GM12864 (cell line): Measurements from ENCODE around the gene DNAJC4.

ENCODE experiments used
- DNase-seq: peaks from one replicate; pipeline ENCODE4 v3.0.0-alpha.2; 2011; ENCODE audit warnings: low read depth
- H3K4me3 ChIP-seq: 2 replicates; pipeline ENCODE4 v1.5.1; 2011; ENCODE audit warnings: mild to moderate bottlenecking, low read depth, low read length, control low read depth
- TF ChIP-seq, protein P1 (sequence below): IDR thresholded peaks from 2 replicates; pipeline ENCODE4 v1.5.1; 2011; ENCODE audit warnings: low read depth, mild to moderate bottlenecking, moderate library complexity, low read length, control low read depth, inconsistent platforms; ENCODE audit errors: missing control alignments

DNAJC4 gene

DNA sequence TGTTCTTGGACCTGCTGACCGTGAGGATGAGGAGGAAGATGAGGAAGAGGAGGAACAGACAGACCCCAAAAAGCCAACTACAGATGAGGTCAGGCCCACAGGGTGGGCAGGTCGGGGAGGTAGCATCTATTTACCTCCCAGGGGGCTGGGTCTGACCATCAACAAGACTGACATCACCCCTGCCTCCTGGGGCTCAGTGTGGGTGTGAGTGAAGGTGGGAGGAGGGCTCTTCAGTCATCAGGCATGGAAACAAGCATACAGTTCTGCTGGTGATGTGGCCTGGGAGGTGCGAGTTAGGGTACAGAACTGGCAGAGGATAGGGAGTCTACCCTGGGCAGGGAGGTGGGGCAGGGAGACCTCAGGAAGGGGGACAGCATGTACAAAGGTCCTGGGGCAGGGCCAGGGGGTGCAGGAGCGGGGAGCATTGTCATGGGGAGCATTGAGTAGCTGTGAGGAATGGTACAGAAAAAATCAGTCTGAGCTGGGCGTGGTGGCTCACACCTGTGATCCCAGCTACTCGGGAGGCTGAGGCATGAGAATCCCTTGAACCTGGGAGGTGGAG, 29.9 kb downstream of the DNAJC4 start:
- TF ChIP-seq, protein P1, sequence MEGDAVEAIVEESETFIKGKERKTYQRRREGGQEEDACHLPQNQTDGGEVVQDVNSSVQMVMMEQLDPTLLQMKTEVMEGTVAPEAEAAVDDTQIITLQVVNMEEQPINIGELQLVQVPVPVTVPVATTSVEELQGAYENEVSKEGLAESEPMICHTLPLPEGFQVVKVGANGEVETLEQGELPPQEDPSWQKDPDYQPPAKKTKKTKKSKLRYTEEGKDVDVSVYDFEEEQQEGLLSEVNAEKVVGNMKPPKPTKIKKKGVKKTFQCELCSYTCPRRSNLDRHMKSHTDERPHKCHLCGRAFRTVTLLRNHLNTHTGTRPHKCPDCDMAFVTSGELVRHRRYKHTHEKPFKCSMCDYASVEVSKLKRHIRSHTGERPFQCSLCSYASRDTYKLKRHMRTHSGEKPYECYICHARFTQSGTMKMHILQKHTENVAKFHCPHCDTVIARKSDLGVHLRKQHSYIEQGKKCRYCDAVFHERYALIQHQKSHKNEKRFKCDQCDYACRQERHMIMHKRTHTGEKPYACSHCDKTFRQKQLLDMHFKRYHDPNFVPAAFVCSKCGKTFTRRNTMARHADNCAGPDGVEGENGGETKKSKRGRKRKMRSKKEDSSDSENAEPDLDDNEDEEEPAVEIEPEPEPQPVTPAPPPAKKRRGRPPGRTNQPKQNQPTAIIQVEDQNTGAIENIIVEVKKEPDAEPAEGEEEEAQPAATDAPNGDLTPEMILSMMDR: no peak
- H3K4me3 ChIP-seq: no peak overlapping the region
- no peak for DNase-seq

DNA sequence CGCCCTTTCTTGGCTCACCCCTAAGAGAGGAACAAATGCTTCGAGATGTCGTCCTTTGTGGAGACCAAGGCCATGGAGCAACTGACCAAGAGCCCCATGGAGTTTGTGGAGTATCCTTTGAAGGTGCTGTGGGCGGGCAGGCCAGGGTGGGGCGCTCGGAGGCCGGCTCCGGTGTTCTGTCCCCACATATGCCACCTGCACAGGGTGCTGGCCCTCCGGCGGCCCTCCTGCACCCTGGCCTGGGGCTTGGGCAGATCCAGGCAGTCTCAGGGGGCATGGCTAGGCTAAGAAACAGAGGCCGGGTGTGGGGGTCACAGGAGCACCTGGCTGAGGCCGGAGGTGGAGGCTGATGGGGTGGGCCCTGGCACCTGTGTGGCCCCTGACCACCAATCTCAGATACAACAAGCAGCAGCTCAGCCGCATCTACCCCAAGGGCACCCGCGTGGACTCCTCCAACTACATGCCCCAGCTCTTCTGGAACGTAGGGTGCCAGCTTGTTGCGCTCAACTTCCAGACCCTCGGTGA, 31.3 kb downstream of the DNAJC4 start:
- H3K4me3 ChIP-seq: no peak overlapping the region
- TF ChIP-seq, protein P1: no peak
- DNase-seq: no peak

DNA sequence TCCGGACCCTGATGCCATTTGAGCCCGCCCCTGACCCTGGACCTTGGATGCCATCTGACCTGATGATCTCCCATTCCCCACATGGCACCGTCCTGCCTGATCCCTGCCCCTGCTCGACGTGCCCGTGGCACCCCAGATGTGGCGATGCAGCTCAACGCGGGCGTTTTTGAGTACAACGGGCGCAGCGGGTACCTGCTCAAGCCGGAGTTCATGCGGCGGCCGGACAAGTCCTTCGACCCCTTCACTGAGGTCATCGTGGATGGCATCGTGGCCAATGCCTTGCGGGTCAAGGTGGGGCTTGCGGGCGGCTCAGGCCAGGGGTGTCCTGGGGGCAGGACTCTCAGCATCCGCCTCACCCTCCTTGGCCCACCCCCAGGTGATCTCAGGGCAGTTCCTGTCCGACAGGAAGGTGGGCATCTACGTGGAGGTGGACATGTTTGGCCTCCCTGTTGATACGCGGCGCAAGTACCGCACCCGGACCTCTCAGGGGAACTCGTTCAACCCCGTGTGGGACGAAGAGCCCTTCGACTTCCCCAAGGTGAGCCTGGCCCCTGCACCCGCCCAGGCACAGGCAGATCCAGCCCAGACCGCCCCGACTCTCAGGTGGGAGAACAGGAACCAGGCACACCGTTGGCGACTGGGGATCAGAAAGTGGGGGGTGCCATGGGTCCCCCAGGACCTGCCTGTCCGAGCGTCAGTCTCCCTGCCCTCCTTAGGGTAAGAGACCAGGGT, 32.1 kb downstream of the DNAJC4 start:
- H3K4me3 ChIP-seq: no peak overlapping the region
- TF ChIP-seq, protein P1: no peak
- no peak for DNase-seq

DNA sequence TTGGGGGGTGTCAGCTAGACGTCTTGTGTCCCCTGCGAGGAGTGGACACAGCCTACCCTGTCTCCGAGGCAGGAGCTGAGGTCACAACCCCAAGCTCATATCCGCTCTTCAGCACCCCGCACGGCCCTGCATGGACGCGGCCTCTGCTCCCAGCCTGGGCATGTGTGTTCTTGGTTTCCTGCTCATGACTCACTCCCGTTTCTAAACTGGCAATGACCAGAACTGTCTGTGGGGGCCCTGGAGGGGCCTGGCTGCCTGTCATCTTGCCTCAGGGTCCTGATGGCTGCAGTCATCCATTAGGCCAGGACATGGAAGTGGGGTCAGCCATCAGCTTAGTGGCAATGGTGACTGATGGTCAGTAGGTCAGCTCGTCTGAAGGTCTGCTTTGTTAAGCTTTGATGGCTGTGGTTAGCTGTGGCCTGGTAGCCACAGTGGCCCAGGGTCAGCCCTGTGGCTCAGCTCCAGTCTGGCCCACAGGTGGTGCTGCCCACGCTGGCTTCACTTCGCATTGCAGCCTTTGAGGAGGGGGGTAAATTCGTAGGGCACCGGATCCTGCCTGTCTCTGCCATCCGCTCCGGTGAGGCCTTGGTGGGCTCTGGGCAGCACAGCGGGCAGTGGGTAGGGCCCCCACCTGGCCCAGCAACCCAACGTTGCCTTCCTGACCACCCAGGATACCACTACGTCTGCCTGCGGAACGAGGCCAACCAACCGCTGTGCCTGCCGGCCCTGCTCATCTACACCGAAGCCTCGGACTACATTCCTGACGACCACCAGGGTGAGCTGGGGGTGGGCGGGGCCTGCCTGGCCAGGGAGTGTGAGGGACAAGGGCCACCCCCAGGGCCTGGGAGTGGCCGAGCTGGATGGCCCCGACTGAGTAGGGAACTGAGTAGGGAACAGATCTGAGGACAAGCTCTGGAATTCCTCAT, 32.9 kb downstream of the DNAJC4 start:
- no peak overlapping the region for H3K4me3 ChIP-seq
- no peak for DNase-seq
- TF ChIP-seq, protein P1: no peak

DNA sequence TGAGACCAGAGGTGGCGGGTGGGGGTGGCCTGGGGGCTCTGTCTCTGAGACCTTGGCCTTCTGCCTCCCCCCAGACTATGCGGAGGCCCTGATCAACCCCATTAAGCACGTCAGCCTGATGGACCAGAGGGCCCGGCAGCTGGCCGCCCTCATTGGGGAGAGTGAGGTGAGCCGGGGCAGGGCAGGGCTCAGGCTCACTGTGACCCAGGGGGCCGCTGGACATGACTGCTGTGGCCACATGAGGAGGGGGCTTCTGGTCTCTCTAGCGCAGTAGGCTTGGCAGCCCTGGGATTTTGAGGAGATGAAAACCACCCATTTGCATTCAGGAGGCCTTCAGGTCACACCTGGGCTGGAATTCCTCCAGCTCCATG, 33.6 kb downstream of the DNAJC4 start:
- TF ChIP-seq, protein P1: no peak
- no peak overlapping the region for H3K4me3 ChIP-seq
- no peak for DNase-seq

DNA sequence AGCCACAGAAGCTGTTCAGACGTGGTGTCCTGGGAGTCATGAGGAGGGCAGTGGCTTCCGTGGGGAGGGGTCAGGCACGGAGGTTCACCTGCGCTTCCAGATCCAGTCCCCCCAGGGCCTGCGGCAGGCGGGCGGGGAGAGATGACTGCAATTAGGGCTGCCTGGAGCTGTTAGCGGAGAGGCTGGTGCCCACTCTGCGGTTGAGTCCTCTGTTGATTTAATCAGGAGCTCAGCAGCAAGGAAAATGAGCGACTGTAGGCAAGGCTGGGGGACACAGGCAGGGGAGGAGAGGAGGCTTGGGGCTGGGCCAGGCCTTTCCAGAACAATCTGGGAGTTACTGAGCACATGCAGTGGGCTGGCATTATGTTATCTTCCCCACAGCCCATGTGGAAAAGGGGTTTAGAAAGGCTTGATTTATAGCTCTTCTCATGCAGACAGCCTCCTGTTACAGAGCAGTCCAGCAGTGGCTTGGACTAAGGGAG, 34.1 kb downstream of the DNAJC4 start:
- TF ChIP-seq, protein P1: no peak

More for the DNA sequence above, 34.1 kb downstream of the DNAJC4 start:
- DNase-seq: no peak
- H3K4me3 ChIP-seq: no peak overlapping the region
